ENCODE measurements around the gene HOTAIR.

GRCh38 chr12:53937099-53937498 lies 37.7 kb downstream of the HOTAIR start:
- TF ChIP-seq POLR2A (IDR thresholded peaks at IDR 0.05; ENCODE audit: low read length): no peak
- no peak for TF ChIP-seq GATA1 (IDR thresholded peaks at IDR 0.05; ENCODE audit: low read depth, low read length)
